NCI-H510A (cell line): Measurements from ENCODE around the gene ARHGEF1.
"Not testable (repeated sequence)": the region's sequence is repeated elsewhere in the genome, so short reads cannot be mapped to it uniquely, and the experiment has no call there.

Source experiments
- DNase-seq: peaks from one replicate; lab custom pipeline; 2025; lab: John Stamatoyannopoulos, UW

ARHGEF1 gene

GRCh38 chr19:41930926-41931592 is 48.1 kb downstream of the ARHGEF1 start:
- DNase-seq, result no peak

GRCh38 chr19:41932259-41932719 is 49.3 kb downstream of the ARHGEF1 start:
- DNase-seq, result no peak

- no peak for DNase-seq
Observed at GRCh38 chr19:41932720-41933332, 49.8 kb downstream of the ARHGEF1 start.

- DNase-seq, result no peak
Observed at GRCh38 chr19:41933693-41934426, 50.9 kb downstream of the ARHGEF1 start.

- DNase-seq, result peak; percentile 21
Observed at GRCh38 chr19:41934849-41935374, 51.9 kb downstream of the ARHGEF1 start.

- no peak for DNase-seq
Observed at GRCh38 chr19:41935760-41936415, 52.9 kb downstream of the ARHGEF1 start.

- no peak for DNase-seq
Observed at GRCh38 chr19:41936416-41936850, 53.4 kb downstream of the ARHGEF1 start.

- DNase-seq, result no peak
Observed at GRCh38 chr19:41936961-41937360, 54.0 kb downstream of the ARHGEF1 start.

- no peak for DNase-seq
Observed at GRCh38 chr19:41937525-41938468, 54.8 kb downstream of the ARHGEF1 start.

GRCh38 chr19:41939209-41939608 is 56.2 kb downstream of the ARHGEF1 start:
- not testable (repeated sequence) for DNase-seq

- DNase-seq, result peak; percentile 56
Observed at GRCh38 chr19:41939861-41940730, 57.1 kb downstream of the ARHGEF1 start.

GRCh38 chr19:41940731-41941409 is 57.9 kb downstream of the ARHGEF1 start:
- no peak for DNase-seq

GRCh38 chr19:41941410-41942202 is 58.6 kb downstream of the ARHGEF1 start:
- DNase-seq, result no peak

GRCh38 chr19:41944336-41944735 is 61.4 kb downstream of the ARHGEF1 start:
- no peak for DNase-seq

GRCh38 chr19:41945135-41945766 is 62.3 kb downstream of the ARHGEF1 start:
- DNase-seq, result no peak

- no peak for DNase-seq
Observed at GRCh38 chr19:41947091-41947490, 64.1 kb downstream of the ARHGEF1 start.

GRCh38 chr19:41951686-41952172 is 68.7 kb downstream of the ARHGEF1 start:
- DNase-seq, result peak; percentile 14

- no peak for DNase-seq
Observed at GRCh38 chr19:41955521-41955920, 72.5 kb downstream of the ARHGEF1 start.
